Left renal pelvis (tissue), 4 donors: ENCODE results near the gene SPG7. TPM values are rescaled to one million over a fixed set of nuclear protein-coding genes. Genes with fewer than 3 reads are reported as not detected.
"Not testable (repeated sequence)": the region's sequence is repeated elsewhere in the genome, so short reads cannot be mapped to it uniquely, and the experiment has no call there.

ENCODE experiments used
- DNase-seq, 4 donors: peaks; one replicate each; pipeline ENCODE4 v3.0.0-alpha.2; 2013; ENCODE audit warnings: low read depth in 4 of 4, low spot score in 3 of 4
- polyA plus RNA-seq, 4 donors: library from polyadenylated mRNA; unstranded; fragments of 120-200 nt; gene quantifications; one replicate each; pipeline ENCODE4 v1.2.1, GENCODE V29; 2013; ENCODE audit not compliant: insufficient read length in 4 of 4

Gene SPG7
- polyA plus RNA-seq, 4 donors = 77.2 to 134 (median 90.2) TPM

DNA sequence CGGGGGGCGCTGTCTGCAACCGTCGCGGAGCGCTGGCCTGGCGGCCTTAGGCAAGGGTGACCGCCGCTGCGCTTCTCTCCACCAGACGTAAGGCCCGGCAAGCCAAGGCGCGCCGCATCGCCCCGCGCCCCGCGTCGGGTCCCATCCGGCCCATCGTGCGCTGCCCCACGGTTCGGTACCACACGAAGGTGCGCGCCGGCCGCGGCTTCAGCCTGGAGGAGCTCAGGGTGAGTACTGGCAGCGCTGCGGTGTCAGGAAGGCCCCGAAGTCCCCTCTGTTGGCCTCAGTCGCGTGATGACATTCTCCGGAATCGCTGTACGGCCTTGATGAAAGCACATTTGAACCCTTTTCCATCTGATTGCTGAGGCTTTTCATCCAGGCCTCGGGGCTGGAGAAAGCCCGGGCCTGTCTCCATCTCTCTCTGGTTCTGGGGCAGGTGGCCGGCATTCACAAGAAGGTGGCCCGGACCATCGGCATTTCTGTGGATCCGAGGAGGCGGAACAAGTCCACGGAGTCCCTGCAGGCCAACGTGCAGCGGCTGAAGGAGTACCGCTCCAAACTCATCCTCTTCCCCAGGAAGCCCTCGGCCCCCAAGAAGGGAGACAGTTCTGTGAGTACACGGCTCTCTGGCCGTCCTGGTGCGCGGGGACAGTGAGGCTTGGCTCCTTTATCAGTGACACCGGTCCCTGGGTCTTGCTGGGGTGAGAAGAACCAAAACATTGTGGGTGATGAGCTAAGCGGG is 53.1 kb downstream of the SPG7 start:
- DNase-seq = no peak

DNA sequence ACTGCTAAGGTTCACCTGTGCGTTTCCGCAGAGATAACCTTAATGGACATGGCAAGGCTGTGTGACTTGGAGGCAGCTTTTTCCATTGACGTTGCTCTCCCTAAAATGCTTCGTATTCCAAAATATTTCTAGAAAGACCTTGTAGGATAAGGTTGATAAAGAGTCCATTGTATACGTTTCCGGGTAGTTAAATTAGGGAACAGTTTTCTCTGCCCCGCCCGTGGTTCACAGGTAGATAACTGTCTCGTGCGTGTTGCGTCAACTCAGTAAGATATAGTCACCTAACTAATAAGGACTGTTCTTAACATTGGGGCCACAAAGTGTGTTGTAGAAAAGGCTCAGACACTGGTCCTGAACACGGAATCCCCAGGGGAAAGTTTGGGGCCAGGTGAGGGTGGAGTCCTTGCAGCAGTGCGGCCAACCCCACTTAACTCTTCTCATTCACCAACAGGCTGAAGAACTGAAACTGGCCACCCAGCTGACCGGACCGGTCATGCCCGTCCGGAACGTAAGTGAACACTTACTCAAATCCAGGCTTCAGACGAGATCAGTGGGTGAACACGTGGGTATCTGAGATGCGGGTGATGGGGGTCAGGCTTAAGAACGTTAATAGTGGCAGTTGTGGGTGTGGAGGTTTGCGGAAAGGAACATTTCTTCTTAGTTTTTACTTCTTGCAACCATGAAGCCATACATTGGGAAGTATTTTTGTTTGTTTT is 53.8 kb downstream of the SPG7 start:
- DNase-seq = no peak

DNA sequence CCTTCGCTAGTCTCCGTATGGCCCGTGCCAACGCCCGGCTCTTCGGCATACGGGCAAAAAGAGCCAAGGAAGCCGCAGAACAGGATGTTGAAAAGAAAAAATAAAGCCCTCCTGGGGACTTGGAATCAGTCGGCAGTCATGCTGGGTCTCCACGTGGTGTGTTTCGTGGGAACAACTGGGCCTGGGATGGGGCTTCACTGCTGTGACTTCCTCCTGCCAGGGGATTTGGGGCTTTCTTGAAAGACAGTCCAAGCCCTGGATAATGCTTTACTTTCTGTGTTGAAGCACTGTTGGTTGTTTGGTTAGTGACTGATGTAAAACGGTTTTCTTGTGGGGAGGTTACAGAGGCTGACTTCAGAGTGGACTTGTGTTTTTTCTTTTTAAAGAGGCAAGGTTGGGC is 54.7 kb downstream of the SPG7 start:
- DNase-seq = no peak

DNA sequence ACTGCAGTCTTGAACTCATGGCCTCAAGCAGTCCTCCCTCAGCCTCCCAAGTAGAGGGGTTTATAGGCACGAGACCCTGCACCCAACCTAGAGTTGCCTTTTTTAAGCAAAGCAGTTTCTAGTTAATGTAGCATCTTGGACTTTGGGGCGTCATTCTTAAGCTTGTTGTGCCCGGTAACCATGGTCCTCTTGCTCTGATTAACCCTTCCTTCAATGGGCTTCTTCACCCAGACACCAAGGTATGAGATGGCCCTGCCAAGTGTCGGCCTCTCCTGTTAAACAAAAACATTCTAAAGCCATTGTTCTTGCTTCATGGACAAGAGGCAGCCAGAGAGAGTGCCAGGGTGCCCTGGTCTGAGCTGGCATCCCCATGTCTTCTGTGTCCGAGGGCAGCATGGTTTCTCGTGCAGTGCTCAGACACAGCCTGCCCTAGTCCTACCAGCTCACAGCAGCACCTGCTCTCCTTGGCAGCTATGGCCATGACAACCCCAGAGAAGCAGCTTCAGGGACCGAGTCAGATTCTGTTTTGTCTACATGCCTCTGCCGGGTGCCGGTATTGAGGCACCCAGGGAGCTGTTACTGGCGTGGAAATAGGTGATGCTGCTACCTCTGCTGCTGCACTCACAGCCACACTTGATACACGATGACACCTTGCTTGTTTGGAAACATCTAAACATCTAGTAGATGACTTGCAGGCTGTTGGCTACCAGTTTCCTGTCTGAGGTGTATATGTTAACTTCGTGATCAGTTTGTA is 55.6 kb downstream of the SPG7 start:
- DNase-seq = no peak

DNA sequence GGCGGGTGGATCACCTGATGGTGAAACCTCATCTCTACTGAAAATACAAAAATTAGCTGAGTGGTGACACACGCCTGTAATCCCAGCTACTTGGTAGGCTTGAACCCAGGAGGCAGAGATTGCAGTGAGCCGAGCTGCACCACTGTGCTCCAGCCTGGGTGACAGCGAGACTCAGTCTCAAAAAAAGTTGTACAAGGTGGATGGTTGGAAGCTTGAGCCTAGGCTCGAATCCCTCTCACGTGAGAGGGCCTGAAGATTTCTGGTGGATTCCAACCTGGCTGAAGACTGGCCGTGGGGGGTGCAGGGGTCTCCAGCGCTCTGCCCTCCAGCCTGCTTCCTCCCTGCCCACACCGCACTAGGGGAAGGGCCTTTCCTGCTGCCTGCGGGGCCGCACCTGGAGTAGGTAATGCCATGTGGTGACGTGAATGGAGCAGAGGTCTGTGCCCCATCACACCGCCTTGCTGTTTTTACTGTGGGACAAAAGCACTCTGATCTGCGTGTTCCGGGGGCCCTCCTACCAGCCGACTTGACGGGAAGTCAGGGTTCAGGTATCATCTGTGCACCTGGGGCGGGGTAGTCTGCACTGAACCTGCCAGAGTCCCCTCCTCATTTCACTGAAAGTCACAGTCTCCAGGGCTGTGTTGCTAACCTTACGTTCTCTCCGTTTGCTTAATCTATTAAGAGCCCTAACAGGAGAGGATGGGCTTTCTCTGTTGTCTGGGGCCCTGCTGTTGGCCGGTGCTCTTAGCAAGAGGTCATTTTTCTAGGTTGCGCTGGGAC is 56.5 kb downstream of the SPG7 start:
- DNase-seq = no peak

DNA sequence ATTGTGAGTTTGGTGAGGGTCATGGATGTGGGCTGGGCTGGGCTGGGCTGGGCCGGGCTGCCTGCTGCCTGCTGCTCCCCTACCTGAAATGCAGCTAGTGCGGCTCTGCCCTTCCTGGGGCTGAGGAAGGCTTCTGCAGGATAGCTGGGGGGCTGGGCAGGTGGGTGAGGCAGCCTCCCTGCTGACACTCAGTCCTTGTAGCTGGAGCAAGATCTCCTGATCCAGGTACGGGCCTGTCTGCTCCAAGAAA is 57.0 kb downstream of the SPG7 start:
- DNase-seq = no peak

DNA sequence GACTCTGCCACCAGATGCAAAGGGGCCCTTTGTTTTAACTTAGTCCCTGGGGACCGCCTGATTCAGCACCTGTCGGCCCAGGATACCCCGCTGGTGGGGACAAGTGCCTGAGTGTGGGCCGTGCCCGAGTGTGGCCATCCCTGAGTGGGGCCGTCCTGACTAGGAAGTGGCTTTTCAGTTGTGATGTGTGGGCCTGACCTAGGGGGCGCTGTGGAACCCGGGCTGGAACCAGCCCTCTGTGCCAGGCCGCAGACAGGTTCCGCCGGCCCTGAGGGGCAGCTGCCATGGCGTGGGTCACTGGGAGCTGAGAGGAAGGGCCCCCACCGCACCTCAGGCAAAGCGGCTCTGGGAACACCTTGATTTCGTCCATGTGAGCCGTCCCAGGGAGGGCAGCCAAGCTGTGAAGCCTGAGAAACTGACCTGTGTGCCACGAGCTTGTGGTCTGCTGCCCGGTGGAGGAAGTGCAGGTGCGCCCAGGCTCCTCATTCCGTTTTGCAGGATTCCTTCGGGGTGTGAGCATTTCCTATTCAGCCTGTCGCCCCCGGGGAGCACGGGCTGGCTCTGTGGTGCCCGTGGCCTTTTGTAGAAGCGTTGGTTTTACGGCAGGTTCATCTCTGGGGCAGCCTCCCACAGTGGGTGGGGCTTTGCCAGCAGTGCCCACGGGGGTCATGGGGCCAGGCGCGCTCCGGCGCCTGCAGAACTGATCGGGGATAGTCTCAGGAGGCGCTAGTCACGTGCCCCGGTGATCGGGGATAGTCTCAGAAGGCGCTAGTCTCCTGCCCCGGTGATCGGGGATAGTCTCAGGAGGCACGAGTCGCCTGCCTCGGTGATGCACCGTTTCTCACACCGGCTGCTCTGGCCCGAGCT is 57.5 kb downstream of the SPG7 start:
- no peak for DNase-seq

DNA sequence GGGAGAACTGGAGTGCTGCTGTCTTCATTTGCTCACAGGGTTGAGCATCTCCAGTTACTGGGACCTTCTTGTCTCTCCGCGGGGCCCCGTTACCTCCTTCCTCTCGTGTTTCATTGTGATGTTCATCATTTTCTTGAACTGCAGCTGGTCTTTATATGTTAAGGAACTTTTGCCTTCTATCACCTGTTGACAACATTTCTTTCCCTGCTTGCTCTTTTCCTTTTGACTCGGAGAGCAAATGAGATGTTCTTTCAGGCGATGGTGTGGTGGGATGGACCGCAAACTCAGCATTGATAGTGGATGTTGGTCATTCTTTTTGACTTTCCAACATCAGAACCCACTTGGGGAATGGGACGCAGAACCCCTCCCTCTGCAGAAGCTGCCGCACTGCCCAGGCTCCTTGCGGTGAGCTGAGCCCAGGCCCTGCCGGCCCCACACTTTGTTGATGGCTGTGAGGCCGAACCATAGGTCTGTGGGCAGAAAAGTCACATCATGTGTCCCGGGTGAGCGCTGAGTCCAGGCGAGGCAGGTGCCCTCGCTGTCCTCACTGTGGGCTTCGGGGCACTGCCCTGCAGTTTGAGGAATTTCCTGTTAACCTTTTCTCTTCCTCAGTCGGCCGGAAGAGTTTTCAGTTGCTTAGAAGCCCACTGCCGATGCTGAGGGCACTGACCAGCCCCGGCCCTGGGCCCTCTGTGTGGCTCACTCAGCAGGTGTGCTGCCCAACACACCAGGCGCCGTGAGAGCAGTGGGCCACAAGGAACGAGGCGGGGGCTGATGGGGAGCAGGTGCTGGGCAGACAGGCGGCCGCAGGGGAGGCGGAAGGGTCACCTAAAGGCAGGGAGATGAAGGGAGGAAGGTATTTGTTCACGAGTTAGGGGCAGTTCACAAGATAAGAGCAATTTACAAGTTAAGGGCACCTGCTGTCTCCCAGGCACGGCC is 59.7 kb downstream of the SPG7 start:
- no peak for DNase-seq

DNA sequence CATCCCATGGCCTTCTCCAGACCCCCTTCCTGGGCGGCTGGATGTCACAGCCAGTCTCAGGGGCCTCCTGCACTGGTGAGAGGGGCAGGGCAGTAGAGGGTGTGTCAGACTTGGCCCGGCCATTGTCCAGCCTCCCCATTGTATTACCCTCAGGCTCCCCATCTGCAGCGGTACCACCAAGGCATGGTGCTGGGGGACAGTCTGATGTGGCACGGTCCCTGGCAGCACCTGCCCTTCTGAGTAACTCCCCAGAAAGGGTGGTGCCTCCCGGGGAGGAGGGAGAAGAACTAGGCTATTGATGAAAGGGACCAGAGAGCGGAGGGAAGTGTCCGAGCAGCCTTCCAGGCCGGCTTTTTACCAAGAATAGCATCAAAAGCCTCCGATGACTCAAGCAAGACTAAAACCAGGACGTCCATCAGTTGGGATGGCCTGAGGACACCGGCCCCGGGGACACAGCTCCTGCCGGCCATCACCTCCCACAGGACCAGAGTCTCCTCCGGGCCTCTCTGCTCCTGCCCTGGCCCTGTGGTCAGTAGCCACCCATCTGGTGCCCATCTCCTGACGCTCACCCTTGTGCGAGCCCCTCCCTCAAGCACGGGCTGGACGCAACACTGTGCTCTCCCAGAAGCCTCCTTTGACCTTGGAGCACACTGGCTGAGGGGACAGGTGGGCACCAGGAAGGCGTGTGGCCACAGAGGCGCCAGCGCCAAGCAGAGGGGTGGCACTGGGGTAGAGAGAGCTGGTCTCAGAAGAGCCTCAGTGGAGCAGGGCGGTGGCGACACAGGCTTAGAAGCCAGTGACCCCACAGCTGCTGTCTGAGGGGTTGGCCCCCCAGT is 61.5 kb downstream of the SPG7 start:
- DNase-seq = no peak

DNA sequence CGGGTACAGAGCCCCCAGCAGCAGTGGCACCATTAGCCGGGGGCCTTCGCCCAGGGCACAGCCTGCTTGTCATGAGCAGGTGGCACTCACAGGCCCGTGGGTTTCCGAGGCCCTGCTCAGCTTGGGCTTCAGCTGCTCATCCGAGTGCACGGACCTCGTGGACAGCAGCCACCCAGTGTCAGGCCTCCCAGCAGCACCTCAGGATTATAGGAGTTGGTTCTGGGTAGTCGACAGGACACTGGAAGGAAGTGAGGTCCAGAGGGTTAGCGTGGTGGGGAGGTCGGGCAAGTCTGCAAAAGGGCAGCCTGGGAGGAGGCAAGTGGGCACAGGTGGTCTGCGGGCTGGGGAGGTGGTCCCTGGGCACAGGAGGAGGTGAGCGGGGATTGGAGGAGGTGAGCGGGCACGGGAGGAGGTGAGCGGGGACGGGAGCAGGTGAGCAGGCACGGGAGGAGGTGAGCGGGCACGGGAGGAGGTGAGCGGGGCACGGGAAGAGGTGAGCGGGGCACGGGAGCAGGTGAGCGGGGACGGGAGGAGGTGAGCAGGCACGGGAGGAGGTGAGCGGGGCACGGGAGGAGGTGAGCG is 62.2 kb downstream of the SPG7 start:
- no peak for DNase-seq

DNA sequence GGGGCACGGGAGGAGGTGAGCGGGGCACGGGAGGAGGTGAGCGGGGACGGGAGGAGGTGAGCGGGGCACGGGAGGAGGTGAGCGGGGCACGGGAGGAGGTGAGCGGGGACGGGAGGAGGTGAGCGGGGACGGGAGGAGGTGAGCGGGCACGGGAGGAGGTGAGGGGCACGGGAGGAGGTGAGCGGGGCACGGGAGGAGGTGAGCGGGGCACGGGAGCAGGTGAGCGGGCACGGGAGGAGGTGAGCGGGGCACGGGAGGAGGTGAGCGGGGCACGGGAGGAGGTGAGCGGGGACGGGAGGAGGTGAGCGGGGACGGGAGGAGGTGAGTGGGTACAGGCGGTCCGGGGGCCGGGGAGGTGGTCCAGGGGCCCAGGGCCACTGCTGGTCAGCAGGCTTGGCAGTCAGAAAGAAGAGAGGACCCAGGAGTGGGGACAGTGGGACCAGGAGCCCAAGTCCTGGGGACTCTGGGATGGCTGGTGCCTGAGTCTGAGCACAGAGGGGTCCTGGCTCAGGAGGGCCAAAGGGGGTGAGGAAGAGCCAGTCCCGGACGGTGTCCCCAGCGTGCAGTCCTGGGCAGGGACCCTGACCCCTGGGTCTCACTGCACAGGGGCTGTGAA is 62.9 kb downstream of the SPG7 start:
- not testable (repeated sequence) for DNase-seq

DNA sequence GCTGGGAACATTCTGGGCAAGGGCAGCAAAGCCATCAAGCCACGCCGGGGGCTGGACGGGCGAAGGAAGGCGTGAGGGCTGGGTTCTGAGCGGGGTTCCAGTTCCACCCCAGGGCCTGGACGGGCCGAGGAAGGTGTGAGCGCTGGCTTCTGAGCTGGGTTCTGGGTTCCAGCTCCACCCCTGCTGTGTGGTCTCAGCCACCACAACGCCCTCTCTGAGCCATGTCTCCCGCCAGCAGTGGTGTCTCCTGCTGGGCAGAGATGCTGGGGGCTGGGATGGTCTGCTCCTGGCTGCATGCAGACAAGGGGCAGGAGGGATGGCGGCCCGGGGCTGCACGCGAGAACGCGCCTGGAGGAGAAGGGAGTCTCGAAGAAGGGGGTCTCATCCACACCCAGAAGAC is 63.4 kb downstream of the SPG7 start:
- no peak for DNase-seq

DNA sequence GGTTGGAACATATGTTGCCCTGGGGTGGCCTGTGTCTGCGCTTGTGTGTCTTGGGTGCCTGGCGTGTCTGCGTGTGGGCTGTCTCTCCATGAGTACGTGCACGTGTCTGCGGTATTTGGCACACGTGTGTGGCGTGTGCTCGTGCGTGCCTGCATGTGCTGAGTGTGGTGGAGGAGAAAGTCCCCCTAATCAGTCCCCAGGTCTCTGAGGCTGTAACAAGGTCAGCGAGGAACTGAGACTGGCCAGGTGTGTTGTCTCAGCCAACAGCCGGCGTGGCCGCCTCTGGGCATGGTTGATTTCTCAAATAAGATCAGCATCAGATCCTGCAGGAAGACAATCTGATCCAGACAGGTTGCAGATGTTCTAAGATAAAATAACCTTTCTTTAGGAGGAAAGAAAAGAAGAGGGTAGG is 63.9 kb downstream of the SPG7 start:
- no peak for DNase-seq

DNA sequence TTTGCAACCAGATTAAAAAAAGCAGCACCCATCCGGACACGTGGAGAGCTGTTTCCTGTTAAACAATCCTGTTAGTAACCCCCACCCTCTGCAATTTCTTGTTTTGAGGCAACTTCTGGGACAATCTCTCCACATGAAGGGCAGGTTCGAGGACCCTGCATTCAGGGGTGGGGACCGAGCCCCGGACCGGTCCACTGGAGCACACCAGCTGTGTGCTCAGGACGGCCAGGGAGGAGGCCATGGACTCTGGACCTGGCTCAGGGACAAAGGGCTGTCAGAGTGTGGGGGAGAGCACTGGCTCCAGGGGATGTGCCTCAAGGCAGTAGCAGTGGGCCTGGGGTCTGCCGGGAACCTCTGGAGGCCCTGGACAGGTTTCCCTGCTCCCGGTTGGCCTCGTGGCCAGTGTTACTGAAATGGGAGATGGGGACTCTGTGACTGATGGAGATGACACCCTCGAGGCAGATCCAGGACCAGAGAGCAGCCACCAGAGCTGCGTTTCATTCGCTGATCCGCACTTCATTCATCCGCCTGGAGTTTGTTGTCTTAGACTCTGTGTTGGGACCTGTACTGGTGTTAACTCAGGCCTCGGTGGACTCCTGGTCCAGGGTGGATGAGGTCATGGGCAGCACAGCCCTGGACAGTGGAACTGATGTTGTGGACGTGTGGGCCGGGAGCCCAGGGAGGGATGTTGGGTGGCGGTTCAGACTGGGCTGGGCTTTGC is 64.4 kb downstream of the SPG7 start:
- DNase-seq = no peak

DNA sequence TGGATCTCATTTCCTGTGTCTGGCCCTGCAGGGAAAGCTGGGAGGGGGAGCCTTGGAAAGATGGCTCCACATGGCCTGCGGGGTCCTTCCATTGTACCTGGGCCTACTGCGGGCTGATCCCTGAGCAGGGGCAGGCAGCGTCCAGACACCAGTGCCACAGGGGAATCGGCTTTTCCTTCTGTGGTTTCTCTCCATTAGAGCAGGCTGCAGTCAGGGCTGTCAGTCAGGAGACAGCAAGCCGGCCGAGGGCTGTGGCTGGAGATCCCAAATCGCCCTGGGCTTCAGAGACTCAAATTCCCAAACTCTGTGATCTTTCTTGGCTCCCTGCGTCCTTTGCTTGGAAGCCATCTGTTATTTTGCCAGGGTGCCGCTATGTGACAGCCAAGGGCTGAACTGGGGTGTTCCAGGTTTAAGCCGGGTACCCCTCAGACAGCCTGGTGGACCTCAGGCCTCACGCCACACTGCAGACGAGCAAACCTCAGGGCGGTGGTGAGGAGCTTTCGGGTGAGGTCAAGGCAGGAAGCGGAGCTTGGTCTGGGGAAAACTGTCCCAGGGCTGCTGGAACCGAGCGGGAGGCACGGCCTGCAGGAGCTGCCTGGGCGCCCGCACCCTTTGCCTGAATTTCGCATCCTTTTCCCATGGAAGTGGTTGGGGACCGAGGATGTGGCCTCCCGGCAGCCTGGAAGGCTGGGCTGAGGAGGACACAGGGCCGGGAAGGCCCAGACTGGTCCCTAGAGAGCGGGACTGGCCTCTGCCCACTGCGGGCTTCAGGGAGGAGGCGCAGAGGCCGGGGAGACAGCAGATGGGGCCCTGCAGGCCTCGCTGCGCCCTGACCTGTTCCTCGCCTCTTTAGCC is 65.8 kb downstream of the SPG7 start:
- no peak for DNase-seq
